GM18951 (cell line): Measurements from ENCODE around the gene LMLN.

Experiments
- POLR2A ChIP-seq: IDR thresholded peaks from 4 replicates; pipeline ENCODE4 v1.6.1; 2011; ENCODE audit warnings: mild to moderate bottlenecking; ENCODE audit not compliant: insufficient read length, insufficient read depth; ENCODE audit errors: extremely low read depth
- in situ Hi-C: fragments of 300-500 bp; cut with MboI; formaldehyde crosslinking; loops from one replicate; pipeline ENCODE4 v1.12.0; 2022; ENCODE audit warnings: low sequenced_read_pairs, mixed read lengths, inconsistent platforms; ENCODE audit not compliant: unreplicated experiment

The LMLN gene

DNA sequence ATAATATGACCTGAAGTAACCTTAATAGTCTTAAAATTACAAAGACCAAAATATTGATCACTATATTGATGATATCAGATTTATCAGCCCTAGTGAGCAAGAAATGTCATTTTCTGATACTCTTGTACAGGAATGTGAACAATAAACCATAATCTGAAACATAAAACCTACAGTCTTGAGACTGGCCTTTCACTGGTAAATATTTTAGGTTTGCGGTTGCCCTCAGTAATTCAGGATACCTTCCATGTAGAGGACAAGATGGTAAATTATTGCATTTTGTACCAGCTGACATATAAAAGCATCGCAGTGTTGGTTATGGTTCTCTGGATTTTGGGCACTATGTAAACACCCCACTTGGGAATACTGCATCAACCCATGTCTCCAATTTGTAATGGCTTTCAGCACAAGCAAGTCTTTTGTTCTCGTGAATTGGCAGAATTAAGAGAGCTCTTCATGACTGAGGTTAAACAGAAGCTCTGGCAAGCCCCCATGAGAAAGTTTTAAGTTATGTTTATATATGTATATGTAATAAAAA, 128.5 kb downstream of the LMLN start:
- in situ Hi-C loops: no loop called here
- no peak for TF ChIP-seq POLR2A

DNA sequence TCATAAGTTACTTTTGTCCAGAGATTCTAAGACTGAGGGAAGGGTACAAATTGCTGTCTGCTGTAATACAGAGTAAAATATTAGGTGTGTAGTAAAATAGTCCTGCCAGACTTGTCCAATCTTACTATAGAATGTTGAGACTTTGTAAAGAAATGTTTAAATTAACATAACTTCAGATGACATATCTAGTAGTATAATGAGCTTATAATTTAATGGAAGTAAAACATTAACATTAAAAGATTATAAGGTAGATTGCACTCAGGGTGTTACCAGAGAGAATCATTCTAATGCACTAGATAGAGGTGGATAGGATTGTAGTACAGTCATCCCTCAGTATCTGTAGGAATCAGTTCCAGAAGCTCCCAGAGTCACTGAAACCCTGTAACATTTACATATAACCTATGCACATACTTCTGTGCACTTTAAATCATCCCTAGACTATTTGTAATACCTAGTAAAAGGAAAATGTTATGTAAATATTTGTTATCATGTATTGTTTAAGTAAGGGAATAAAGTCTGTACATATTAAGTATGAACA, 130.8 kb downstream of the LMLN start:
- TF ChIP-seq POLR2A: no peak
- in situ Hi-C loops: no loop called here

DNA sequence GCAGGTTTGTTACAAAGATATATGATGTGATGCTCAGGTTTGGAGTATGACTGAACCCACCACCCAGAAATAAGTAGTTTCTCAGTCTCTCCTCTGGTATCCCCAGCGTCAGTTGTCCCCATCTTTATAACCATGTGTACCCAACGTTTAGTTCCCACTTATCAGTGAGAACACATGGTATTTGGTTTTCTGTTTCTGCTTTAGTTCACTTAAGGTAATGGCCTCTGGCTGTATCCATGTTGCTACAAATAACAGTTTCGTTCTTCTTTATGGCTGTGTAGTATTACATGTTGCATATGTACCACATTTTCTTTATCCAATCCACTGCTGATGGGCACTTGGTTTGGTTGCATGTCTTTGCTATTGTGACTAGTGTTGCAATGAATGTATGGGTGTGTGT, 132.3 kb downstream of the LMLN start:
- no peak for TF ChIP-seq POLR2A
- in situ Hi-C loops: no loop called here

DNA sequence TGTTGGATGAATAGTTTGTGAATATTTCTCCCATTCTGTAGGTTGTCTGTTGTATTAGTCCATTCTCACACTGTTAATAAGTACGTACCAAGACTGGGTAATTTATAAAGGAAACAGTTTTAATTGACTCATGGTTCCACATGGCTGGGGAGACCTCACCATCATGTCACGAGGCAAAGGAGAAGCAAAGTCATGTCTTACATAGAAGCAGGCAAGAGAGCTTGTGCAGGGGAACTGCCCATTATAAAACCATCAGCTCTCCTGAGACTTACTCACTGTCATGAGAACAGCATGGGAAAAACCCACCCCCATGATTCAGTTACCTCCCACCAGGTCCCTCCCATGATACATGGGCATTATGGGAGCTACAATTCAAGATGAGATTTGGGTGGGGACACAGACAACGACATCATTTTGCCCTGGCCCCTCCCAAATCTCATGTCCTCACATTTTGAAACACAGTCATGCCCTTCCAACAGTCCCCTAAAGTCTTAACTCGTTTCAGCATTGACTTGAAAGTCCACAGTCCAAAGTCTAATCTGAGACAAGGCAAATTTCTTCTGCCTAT, 133.2 kb downstream of the LMLN start:
- in situ Hi-C loops: no loop called here

More for the DNA sequence above, 133.2 kb downstream of the LMLN start:
- TF ChIP-seq POLR2A: no peak
